HG03521 (cell line): ENCODE data around the gene HOXD11.

ENCODE experiments used
- ATAC-seq: cut with Tn5 transposase; IDR thresholded peaks from one replicate; pipeline ENCODE4 v1.9.1; 2021; ENCODE audit warnings: mild to moderate bottlenecking, moderate library complexity; ENCODE audit not compliant: unreplicated experiment

The HOXD11 gene

DNA sequence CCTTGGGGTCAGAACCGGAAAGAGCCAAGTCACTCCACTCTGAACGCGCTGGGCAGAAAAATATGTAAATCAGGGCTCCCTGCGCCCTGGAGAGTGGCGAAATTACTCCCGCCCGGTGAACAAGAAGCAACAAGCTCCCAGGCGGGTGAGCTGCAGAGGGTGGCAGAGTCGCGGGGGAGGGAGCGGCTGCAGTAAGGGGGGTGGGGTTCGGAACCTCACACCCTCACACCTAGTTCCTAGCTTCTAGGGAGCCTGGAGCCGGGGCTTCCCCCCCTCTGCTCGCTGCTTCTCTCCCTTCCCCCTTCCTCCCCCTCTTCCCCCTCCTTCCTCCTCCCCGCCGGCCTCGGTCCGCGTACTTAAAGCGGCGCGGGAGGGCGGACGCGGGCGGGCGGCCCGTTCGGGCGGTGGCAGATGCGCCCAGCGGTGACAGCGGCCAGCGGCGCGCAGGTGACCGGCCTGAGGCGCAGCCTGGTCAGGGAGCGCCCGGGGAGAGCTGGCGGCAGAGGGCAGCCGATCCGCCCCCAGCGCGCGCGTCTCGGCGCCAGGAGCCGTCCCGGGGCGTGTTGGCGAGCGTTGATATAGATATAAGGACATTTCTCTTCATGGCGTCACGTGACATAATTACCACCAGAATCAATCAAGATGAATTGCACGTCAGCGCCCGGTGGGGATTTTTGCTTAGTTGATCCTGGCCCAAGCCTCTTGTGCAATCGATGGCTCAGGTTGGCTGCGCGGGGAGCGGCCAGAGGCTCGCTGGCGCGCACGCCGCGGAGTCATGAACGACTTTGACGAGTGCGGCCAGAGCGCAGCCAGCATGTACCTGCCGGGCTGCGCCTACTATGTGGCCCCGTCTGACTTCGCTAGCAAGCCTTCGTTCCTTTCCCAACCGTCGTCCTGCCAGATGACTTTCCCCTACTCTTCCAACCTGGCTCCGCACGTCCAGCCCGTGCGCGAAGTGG lies at the start of gene HOXD11:
HOXD11 (plus strand) TSS at position 700 of the 959 bp plus-strand sequence; CDS start at position 776, 76 bp downstream.
- ATAC-seq: no peak

DNA sequence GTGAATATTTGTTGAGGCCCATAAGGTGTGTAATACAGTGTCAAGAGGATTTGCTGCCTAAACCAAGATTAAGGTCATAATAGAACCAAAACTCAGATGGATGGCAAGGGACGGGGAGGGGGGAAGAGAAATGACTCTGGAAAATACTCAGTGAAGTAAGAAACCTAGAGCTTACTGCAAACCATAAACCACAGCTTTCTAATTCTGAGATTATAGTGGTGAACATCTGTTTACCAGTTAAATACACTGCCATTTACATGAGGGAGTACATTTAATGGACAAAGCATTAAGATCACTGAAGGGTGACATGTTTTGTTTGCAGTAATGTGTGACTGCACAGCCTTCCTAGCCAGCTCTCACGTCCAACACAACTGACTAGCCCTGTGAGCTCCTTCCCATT lies 43.1 kb upstream of the HOXD11 start:
- no peak for ATAC-seq

DNA sequence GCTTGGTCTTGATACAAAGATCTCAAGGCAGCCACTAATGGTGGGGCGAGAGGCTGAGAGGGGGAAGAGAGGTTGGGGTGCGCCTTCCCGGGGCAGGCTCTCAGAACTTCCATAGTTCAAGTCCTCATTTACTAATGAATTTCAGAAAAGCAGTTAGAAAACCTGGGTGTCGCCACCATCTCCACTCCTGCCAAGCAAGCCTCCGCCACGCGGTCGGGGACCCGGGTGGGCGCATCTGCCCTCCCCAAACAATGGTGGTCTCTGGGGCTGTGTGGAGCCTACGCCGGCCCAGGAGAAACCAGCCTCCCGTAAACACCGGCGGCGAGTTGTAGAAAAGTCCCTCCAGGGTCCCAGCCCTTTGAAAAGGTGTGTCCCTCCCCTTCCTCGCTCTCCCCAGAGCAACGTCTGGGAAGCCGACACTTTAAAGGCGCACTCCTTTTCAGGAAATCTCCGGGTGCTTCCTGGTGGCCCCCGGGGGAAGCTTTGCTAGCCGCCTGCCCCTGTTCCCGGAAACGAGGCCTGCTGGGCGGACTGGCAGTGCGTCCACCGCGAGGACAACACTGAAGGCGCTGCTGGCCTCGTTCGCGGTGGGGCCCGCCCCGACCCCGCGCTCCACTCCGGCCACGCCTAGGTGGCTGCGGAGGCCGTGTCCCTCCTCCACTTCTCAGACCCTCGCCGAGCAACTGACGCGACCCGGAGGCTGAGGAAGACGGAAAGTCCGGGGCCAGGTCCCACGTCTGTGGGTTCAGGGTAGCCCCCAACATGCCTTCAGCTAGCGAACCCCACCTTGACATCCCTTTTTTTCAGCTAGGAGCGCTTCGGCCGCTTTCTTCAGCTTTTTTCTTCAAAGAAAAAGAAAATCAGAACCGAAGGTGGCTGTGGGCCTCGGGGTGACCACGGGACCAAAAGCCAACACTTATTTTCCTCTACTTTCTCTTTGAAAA lies 40.2 kb upstream of the HOXD11 start:
- no peak for ATAC-seq

DNA sequence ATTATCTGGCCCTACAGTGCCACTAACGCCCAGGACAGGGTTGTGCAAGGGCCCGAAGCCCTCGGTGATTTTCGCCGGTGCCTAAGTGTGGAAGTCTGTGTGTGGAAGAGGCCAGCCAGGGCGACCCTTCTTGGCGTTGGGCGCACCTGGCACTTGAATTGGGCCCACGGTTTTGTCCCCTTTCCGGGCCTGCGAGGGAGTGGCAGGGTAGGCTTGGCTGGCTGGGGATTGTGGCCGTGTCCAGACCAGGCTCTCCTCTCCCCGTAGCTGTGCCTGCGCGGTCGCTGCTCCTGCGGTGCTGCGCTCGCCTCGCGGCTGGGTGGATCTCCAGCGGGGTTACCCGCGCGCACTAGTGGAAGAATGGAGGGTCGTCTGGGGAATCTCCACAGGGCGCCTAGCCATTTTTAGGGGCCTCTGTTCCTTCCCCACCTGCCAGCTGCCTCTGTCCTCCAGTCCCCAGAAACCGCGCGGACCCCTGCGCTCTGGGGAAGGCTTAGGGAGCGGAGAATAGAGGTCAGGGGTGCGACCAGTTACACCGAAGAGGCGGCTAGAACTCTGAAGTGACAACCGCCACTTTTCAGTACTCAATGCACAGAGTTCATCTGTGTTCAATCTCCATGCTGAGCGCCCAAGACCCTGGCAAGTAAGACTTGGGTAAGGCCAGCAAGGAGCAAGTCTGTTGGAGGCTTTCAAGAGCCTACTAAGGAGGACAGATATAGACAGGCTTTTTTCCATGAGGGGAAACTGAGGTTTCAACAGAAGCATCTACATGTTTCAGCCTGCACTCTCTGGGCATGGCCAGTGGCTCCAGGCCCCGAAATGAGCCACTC lies 39.3 kb upstream of the HOXD11 start:
- no peak for ATAC-seq

DNA sequence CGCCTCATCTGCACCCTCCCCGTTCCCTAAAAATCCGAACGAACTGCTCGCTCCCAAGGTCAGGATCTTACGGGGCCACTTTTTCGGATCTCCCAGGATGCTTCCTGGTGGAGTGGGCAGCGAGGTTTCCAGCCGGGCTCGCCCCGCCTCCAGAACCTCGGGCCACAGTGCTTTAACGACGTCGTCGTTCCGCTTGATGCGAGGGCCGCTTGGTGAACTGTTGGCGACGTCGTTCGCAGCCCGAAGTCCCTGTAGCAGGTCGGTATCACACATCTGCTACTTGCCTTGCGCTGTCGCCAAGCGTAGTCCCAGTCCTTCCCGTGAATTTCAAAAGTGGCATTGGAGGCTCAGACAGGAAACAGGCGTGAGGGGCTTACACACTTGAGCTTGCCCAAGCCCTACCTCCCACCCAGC lies 38.7 kb upstream of the HOXD11 start:
- ATAC-seq: no peak

DNA sequence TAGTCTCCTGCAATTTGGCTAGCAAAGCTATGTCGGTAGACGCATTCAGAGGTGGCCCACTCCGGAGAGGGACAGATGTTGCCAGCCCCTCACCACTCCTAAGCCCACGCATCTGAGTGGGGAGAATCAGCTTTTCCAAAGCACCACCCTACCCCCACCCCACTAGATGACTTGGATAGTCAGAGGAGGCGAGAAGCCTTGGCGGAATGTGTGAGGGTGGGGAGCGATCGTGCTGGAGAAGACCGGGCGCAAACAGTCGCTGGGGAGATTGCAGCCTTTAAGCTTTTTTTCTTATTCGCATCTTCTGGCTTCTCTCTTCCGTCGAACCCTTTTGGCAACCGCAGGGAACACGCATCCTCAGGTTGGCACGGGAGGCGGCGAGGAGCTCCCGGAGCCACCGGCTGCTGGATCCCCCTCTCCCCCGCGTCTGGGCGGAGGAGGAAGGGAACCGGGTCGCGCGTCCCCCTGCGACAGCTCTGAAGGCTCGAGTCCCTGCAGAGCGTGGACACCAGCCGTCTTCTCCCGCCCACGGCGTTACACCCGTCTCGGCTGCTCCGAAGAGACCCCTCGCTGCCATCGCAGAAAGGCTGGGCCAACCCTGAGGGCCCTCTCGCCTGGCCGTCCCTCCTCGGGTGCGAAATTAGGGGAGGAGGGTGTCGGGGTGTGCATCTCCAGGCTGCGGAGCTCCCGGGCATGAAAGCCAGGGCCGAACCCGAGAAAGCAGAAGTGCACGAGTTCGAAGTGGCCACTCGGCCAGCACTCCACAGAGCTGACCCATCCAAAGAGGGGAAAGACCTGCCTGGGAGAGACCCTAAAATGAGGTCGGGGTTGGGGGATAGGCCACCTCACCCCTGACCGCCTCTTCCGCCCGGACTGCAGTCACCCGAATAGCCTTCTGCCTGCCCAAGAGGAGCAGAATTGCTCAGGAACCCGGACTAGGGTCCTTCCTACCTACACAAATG lies 35.5 kb upstream of the HOXD11 start:
- ATAC-seq: no peak

DNA sequence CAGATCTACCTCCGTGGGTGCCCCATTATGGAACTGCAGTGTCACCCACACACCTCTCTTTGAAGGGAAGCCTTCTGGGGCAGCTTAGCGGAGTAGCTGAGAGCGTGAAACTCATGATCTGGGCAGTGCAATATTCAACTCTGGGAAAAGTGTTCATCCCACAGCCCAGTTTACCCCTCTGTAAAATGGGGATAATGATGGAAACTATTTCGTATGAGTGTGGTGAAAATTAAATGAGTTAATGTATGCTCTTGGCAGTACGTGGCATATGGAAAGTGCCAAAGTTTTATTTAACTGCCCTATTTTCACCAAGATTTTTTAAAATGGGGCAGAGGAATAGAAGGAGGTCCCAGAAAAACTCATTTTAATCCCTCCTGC lies 34.8 kb upstream of the HOXD11 start:
- no peak for ATAC-seq

DNA sequence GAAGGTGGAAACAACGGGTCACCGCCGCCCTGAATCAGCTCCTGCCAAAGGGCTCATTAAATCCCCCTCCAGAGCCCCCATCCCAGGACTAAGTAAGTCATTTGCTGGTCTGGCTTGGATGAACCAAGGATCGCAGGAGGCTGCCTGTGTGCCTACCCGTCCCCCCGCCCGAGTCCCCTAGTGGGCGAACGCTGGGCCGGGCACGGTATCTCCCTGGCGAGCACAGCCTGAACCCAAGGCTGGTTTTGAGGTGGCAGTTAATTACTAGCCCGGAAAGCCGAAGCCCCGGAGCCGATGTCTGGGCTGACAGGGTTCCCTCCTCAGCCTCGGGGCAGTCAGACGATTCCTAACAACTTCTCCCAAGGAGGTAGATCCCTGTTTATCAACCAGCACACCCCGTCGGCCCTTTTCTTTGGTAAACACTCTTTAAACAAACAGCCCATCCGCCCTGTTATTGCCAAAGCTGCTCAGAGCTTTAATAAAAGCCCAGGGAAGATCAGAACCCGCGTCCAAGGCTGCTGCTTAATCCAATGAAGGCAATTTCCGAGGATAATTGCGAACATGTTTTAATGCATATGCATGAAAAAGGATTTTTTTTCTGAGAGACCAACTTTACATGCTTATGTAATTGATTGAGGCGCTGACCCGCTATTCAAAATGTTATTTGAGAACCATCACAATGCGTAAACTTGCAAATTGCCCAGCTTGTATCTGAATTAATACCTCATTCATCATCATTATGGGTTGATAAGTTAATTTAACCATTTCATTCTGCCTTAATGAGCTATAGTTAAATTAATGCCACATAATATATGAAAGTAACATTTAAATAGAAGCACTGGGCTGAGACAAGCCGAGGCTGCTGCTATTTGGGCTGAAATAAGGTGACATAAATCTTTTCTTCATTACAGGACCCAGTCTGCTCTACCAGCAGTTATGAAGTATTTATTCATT lies 33.9 kb upstream of the HOXD11 start:
- no peak for ATAC-seq

DNA sequence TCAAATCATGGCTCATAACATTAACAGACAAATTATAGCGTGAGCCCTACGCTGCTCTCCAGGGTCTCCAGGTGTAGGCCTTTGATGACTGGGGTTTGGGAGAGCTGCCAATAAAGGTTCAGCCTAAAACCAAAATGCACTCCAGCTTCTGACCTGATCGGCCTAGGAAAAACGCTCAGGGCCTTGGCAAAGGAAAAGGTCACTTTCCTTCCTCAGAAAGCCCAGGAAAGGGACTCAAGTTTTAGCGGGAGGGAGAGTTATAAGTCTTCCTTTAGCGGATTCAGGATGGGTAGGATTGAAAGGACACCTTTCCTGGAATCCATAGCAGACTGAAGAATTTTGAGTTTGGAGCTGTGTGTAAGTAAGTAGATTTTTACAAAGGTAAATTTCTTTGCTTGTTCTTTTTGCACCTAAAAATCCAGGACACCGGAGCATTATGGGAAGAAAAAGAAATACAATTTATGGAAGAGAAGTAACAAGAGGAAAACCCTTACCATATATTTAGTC lies 32.1 kb upstream of the HOXD11 start:
- no peak for ATAC-seq

DNA sequence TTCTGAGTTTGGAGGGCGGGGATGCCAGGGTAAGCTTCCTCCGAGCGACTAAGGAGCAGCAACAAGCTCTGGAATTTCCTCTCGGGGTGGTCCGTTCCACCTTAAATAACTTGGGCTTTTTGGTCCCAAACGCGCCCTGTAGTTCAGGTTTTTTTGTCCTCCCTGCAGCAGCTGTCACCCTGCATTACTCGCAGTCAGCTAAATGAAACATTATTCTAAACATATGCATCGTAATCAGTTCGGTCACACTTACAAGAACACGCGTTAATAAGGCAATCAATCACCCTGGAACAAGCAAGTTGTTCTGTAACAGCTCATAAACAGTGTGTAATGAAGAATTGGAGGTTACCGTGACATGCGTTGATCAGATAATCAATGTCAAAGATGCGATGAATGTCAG lies 31.6 kb upstream of the HOXD11 start:
- ATAC-seq: no peak

DNA sequence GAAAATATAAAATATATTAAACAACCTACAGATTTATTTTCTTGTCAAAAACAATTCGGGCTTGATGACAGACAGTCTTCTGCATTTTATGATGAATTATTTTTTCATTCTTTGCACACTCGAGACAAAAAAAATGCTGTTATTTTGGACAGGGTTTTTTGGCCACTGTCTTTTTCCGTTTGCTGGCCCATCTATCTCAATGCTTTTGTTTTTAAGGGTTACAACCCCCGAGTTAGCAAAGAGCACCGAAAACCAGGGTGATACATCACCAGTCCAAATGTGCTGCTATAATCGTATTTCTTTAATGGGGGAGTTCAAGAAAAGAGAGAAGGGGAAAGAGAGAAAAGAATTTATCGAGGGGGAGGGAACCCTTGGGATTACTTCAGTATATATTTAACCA lies 31.0 kb upstream of the HOXD11 start:
- ATAC-seq: no peak

DNA sequence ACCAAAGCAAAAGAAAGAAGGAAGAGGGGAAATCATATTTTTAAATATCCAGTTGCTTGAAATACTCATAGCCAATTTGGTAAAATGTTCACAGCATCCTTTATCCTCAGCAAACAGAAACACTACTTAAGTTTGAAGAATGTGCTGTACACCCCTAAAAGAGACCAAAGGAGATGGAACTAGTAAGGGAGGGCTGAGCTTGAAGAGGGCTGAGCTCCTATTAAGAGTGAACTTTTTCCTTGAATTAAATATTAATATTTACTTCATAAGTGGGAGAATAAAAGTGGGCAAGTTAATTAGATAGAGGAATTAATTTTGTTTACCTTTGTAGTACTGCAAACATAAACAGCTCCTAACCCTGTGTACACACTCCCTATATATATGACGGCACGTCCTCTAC lies 30.3 kb upstream of the HOXD11 start:
- no peak for ATAC-seq

DNA sequence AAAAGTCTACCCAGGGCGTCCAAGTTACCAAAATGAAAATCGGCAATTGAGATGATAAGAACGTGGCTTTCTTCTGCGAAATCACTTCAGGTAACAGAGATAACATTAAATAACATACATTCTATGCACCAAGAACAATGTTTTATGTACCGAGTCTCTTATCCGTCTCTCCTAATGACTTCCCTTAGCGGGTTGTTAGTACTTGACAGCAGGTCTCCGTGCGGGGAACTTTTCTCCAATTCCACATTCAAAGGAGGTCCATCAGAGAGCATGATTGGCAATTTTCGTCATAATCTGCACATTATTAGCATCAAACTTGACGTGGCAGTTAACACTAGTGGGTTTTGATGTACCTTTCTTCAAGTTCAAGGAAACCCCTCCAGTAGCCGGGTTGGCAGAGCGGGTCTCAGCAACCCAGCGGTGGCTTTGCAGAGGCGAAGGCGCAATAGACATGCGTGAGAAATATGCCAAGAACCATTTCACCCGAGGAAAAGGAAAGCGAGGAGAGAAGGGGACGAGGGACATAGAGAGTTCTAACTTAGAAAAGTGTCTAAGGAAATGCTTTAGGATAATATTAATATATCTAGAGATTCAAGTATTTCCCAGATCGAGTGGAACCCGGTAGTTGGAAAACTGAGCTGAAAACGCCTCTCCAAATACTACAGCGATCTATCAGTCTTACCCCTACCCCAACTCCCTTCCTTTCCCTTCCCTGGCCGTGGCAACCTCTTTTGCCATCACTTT lies 28.4 kb upstream of the HOXD11 start:
- ATAC-seq: no peak

DNA sequence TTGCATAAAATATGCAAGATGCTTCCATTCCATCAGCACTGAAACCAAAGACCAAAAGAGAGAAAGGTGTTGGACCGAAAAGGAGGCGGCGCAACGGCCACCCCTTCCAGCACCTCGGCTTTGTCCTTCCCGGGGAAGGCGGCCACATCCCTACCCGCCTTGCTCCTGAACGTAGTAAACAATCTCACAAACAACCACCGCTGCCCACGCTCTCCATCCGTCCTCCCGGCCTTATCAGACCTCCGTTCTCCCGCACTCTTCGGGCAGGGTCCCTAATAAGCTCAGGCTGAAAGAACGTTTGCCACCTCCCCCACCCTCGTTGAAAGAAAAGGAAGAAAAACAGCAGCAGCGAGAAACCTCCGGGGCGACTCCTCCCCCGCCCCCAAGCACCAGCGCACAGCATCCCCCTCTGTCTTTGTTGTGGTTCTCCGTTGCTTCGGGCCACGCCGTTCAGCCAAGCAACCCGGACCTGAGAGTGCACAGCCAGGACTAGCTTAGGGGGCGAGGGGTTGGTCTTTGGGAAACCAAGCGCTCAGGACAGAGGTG lies 27.7 kb upstream of the HOXD11 start:
- no peak for ATAC-seq

DNA sequence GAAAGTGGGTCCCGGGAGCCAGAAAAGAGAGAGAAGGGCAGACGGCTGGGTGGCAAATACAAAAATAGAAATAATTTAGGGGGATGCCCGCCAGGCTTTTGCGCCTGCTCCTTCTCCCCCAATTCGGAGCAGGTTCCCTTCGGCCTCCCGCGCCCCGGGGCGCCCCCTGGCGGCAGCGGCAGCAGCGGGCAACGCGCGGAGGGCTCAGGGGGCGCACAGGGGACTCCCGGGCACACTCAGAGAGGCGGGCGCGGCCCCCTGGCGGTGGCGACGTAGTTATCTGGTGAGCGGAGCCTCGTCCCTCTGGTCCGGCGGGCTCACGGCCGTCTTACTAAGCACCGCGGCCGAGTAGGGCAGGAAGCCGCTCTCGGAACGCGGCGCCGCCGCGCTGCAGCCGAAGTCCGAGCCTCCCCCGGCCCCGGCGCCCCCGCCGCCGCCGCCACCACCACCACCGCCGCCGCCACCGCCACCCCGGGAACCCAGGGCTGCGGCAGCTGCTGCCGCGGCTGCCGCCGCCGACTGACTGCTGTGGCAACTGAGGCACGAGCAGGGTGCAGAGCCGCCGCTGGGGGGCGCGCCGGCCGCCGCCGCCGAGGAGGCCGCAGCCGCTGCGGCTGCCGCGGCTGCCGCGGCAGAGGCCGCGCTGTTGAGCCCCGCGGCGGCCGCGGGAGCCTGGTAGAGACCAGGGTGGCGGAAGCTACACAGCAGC lies 27.1 kb upstream of the HOXD11 start:
- ATAC-seq: no peak

DNA sequence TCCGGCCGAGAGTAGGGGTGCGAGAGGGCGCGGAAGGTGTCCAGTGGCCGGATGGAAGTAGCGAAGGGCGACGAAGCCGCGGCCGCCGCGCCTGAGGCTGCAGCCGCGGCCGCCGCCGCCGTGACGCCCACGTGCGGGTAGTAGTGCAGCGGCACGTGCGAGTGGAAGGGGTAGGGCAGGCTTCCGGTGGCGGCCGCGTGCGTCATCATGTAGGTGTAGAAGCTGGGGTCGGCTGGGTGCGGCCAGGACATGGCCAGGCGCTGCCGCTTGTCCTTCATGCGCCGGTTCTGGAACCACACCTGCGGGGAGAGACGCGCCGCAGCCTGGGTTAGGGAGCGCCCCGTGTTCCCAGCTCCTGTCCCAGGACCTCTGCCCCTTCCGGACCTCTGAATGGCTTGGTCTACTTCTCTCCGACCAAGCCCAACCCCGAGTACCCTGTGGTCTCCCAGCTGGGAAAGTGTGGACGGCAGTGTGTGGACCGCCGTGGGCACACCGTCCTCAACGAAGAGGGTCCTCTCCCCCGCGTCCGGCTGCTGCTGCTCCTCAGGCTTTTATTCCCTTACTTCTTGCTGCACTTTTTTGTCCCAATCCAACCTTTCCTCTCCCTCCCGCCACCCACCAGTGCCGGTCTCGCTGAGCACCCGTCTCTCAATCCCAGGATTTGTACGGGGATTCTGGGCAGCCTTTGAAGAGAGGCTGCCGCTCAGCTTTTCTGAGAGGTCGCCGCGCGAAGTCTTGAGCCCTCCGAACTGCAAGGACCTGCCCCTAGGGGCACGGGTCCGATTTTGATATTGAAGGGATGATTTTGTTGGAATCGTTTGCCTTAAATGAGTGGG lies 26.3 kb upstream of the HOXD11 start:
- ATAC-seq: no peak
